ENCODE data around the gene PRCP. TPM values are rescaled to one million over a fixed set of nuclear protein-coding genes. Genes with fewer than 3 reads are reported as not detected.

The PRCP gene
- total RNA-seq, 1 experiment from 2014 or later: 86.6 TPM

DNA sequence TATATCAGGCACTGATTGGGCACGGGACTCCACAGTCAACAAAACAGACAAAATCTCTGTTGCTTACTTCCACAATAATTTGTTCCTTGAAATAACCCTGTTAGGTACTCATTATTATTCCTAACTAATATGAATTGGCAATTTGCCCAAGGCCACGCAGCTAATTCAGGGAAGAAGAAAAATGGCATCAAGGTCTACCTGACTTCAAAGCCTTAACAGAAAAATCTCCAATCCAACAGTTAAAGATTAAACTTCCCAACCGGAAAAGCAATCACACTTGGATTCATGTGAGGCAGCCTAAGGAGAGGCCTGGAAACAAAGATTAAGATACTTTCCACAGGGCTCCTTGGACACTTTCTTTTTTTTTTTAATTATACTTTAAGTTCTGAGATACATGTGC lies 68.9 kb downstream of the PRCP start:
- no peak for DNase-seq (ENCODE audit: low spot score)

DNA sequence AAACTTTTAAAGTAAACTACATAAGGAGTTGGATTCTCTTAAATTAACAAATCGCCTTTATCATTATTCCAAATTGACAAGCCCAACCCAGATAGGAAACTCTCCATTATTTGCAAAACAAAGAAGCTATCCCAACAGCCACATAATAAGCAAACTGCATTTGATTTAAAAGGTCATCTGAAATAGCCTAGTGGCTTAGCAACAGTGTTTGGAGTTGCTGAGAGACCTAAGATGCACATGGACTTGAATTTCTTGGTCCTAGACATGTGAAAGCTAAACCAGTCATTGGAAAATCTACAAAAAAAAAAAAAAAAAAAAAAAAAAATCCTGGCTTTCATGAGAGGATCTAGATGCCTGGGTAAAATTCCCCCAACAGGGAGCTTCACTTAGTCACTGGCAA lies 69.5 kb downstream of the PRCP start:
- no peak for DNase-seq (ENCODE audit: low spot score)

DNA sequence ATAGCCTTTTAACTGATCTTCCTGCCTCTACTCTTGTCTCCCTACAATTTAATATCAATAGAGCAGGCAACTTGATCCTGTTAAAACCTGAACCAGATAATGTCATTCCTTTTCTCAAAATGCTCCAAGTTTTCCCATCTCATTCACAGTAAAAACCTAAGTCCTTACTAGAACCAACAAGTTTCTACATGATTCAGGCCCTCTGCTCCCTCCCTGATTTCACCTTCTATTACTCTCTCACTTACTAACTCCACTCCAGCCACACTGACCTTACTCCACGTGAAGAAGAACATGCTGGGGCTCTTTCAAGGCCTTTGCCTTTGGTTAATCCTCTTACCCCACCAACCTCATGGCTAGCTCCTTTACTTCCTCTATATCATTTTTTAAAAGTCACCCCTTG lies 71.1 kb downstream of the PRCP start:
- DNase-seq (ENCODE audit: low spot score): no peak

DNA sequence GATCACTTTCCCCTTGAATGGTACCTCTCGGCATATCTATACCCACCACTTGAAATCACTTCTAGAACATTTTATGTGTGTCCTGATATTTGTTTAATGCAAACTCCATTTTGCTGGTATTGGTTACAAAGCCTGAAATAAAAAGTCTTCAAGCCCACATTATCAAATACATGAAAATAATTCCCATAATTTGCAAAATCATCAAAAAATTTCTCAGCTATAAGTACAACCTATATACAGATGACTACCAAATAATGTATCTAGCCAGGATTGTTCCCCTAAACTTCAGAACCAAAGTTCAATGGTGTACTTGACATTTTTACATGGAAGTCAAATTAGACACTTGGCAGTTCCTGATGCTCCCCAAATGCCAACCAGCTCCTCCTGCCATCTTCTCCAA lies 71.8 kb downstream of the PRCP start:
- DNase-seq (ENCODE audit: low spot score): no peak

DNA sequence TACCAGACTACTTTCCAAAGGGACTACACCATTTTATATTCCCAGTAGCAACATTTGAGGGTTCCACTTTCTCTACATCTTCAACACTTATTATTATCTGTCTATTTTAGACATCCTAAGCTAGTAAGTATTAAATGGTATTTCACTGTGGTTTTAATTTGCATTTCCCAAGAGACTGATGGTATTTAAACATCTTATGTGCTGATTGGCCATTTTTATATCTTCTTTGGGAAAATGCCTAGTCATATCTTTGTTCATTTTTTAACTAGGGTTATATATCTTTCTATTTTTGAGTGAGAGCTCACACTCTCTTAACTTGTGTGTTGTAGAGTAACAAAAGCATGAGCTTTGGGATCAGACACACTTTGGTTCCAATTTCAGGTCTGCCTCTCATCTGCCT lies 73.7 kb downstream of the PRCP start:
- no peak for DNase-seq (ENCODE audit: low spot score)

DNA sequence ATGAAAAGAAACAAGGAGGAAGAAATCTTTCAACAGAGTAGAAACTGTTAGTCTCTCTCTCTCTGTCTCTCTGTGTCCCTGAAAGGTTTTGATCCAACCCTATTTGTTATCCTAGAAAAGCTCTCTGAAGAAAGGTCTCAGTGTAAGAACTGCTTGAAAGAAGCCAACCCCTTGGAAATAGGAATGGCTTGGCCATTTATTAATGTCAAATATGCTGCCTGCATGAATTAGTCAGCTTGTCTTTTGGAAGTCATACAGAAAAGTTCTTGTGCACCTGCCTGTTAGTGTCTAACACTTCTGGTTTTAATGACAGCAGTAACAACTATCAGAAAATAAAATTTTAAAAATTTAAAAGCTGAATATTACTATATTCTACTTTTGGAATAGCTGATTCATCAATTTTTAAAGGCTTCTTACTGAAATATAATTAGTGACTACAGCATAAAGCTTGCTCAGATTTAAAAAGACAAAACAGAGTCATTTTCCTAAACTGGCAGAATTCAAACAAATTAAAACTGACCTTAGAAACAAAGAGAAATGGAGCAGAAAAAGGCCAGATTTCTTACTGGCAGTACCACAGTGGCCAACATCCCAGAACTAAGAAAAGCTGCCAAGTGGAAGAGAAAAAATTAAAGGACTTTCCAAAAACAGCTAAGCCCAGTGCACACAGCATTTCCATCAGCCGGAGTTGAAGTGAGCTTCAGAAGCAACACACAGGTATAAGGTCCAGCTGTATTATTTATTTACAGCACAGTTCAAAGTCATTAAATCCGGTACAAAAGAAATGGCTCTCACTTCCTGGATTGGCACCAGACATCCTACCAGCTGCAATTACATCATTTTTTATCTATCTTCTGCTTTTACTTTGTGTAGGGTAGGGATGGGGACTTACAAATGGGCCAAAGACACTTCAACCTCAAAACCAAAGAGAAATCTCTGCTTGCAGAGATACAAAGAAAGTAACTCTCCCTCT lies 76.3 kb downstream of the PRCP start:
- no peak for DNase-seq (ENCODE audit: low spot score)

DNA sequence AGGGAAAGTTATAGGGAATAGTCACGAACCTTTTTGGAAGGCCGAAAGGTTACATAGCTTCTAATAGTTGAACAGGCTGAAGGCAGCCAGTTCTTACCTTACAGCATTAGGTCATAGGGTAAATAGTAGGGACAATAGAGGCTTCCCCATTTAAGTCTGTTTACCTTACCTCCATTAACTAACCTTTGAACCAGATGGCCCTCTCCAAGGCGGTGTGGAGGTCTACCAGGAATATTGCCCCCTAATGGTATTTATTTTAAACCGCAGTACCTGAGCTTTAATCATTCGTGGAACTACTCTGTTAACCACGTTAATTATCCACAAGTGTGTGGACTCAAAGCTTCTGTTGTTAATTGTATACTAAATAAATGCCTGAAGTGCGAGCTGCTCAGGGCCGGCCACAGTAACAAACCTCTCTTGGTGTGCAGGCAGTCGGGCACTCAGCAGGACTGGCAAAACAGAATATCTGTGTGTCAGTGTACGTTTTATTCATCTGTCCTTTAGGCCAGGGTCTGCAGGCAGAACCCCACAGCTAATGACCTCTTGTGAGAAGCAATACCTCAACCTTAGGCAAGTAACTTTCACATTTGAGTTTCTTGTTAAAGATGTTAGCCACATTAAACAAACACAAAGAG lies 81.7 kb downstream of the PRCP start:
- DNase-seq (ENCODE audit: low spot score): no peak

DNA sequence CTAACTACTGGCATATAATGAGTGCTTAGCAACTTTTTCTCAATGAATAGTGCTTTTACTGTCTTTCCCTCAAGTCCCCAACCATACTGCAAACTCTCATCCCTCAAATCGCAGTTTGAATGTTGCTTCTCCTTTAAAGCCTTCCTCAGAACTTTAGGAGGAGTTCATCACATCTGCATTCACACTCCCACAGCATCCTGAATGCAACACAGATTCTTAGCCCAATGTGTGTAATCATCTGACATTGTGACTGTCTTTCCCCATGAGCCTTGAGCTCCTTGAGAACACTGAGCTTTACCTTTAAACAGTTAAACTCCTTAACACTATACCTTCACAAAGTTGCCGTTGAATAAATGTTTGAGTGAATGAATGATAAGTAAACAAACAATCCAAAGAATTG lies 84.8 kb downstream of the PRCP start:
- DNase-seq (ENCODE audit: low spot score): no peak

DNA sequence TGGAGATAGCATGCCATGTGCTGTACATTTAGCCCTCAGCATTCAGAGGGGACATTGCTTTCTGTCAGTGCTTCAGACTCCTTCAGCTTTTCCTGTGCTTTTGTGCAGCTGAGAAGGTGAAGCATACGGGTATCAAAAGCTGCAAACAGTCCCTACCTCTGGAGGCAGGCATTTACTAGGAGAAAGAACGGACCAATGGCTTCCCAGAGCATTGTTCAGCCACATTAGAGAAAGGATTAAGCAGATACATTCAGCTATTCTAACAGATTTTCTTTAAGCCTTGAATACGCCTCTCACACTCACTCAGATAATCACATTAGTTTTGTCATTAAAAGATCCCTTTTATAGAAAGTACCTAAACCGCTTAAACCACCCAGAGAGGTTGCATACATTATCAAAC lies 85.9 kb downstream of the PRCP start:
- no peak for DNase-seq (ENCODE audit: low spot score)

DNA sequence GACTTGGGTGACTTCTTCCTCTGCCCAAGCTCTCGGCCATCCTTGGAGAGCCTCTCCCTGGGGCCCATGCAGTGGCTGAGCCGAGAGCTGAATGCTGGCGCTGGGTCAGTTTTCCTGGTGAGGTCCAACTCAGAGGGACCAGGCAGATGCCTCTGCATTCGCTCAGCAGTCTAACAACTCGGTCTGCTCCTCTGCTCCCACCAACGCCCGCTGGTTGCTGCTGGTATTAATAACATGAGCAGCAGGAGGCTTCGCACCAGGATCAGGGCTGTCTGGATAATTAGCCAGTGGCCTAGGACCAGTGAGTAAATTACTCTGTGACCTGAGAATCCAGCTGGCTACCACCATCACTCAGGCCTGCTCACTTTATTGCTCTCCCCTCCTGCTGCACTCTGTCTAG lies 88.9 kb downstream of the PRCP start:
- DNase-seq (ENCODE audit: low spot score): no peak

DNA sequence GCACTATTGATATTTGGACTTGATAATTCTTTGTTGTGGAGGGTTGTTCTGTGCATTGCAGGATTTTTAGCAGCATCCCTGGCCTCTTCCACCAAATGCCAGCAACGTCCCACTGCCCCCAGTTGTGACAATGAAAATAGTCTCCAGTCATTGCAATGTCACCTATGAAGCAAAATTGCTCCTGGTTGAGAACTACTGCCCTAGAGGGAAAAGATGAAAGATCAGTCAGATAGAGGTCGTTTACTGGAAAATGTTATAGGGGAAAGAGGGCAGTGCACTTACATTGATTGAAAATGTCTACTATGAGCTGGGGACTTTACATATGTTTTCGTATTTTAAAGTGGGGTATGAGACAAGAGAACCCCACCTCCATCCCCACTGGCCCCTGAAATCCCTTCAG lies 89.5 kb downstream of the PRCP start:
- DNase-seq (ENCODE audit: low spot score): no peak

DNA sequence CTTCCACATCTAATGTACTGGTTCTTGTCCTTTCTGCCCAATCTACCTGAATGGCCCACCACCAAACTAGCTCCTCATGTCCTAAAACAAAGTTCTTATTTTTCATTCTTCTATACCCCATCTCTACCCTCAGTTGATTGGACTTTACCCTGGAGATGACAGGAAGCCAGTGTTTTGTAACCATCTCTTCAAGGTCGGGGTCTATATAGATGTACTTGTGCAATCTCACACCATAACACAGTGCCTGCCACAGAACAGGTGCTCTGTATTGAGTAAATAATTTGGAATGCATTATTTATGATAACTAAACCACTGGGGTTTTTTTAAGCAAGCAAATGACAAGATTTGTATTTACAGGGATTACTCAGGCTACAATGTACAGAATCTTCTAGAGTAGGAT lies 89.9 kb downstream of the PRCP start:
- DNase-seq (ENCODE audit: low spot score): no peak

DNA sequence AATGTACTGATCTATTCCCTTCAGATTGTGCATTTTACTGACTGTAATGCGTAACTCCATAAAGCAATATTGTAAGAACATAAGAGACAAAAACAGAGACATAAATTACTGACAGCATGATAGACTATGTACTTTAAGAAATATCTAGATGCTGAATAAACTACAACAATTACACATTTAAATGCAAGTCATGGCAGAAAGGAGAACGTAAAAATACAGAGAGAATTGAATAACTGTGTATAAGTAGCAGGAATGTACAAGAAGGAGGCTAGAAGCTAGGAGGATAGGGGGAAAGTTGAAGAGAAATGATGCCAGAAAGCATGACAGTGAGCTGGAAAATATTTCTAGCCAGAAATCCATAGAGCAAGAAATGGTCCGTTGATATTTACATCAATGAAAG lies 92.6 kb downstream of the PRCP start:
- no peak for DNase-seq (ENCODE audit: low spot score)

DNA sequence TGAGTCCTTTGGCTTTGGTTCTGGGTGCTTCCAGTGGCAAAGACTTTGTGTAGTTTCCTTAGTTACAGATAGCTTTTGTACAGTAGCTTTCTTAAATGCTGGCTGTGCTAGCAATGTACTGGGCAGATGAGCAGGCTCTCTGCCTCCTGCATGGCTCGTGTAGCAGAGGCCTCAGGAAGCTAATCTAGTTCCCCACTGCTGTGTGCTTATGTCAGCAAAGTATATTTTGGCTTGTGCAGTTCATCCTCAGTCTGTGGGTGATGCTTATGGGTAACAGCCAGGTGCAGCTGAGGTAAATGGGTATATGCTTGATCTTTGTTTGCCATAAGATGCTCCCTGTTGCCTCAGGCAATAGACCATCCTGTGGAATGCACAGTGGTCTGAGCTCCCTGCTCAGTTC lies 97.5 kb downstream of the PRCP start:
- no peak for DNase-seq (ENCODE audit: low spot score)

DNA sequence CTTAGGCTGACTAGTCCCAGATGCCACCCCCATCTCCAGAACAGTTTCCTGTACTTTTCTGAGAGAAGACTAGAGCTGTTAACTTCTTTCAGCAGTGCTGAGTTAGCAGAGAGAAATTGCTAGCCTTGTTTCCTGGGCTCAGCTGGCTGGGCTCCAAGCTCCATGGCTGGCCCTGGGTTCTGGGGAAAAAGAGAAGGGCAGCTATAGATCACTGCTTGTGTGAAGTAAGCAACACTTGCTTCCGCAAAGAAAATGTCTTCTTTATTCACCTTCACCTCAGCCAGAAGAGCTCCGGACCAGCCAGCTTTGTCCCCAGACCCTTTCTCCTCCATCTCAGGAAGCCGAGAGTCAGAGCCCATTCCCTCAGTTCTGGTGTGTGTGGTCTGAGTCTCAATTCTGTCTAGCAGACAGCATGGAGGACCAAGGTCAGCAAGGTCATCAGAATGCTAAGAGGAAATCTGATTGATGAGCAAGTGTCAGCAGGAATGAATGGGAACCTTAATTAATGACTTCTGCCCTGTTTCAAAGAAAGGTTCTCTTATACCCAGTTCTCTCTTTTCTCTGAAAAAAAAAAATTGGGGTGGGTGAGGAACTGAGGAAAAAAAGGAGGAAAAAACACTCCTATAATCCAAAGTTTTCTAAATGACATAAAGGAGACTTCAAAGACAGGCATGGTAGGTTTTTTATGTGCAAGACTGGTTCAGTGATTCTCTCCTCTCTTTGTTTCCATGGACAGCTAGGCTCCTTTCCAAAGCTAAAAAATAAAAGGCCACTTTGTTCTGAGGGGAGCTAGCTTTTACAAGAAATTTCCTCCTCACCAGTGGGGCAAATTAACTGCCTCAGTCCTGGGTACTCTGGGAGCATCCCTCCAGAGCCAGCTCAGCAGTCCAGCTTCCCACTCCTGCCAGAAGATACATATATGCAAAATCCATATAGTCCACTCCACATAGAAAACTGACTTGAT lies 103.0 kb downstream of the PRCP start:
- no peak for DNase-seq (ENCODE audit: low spot score)

DNA sequence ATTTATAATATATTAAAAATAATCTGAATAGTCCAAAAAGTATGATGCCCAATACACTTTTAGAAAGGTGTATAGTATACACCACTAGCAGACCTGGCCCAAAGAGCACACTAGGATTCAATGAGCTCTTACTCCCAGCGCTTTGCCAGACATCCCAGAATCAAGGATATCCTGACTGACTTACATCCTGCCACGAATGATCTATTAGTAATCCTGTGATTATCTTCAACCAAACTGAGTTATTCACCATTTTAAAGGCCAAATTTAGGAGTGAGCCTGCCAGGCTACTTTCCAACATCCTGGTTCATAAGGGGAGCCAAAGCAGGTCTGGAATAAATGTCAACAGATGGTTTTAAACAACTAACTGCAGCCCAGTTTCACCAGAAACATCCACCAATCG lies 105.7 kb downstream of the PRCP start:
- no peak for DNase-seq (ENCODE audit: low spot score)

DNA sequence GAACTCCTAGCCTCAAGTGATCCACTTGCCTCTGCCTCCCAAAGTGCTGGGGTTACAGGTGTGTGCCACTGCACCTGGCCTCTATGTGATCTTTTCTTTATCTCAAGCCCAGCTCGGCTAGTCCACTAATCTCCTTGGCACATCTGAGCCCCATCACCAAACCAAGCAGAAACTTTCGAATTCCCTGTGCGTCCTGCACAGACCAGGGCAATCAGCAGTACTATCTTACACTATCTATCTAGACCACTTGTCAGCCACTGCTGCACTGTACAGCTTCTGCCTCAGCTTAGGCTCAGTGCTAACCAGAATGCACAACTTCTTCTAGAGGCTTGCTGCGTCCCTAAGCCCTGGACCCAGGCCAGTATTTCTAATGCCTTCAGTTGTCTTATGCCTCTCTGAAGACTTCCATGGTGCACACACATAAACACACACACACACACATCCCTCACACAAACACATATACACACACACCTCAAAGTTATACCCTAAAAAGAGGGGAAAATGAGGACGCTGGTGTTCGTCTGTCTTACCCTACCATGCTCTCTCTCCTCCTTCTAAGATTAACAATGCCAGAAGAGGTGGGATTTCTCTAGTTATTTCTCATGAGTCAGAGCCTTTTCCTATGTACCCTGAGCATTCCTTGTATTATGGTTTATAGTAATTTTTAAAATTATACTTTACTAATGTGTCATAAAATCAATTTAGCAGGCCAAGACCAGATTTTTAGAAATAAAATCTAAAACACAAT lies 107.2 kb downstream of the PRCP start:
- no peak for DNase-seq (ENCODE audit: low spot score)

DNA sequence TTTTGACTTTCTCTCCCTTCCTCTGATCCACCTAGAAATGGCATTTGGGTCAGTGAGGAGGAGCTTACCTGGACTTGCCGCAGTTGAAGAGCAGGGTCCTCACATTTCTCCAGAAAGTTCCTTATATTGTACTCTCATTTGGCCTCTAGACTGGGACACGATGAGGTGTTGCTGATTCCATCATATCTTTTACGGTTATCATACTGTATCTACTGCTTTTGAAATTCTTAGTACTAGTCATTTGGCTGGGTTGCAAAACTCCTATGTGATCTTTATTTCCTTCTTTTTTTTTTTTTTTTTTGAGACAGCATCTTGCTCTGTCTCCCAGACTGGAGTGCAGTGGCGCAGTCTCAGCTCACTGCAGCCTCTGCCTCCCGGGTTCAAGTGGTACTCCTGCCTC lies 107.9 kb downstream of the PRCP start:
- DNase-seq (ENCODE audit: low spot score): no peak

DNA sequence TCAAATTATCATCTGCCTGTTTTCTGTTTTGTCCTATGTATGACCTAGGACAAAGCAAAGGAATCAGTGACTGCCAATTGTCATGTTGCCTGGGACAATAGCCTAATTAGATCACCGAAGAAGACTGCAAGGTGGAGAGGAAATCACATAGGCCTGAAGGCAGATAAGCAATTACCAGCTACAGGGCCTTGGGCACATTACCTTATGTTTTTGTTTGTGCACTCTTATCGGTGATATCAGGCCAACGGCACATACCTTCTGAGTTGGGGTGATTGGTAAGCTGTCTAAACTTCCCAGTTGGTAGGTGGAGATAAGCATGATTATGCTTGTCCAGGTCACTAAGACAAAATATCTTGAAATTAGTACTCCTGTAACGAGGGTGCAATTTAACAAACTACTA lies 108.5 kb downstream of the PRCP start:
- DNase-seq (ENCODE audit: low spot score): no peak

DNA sequence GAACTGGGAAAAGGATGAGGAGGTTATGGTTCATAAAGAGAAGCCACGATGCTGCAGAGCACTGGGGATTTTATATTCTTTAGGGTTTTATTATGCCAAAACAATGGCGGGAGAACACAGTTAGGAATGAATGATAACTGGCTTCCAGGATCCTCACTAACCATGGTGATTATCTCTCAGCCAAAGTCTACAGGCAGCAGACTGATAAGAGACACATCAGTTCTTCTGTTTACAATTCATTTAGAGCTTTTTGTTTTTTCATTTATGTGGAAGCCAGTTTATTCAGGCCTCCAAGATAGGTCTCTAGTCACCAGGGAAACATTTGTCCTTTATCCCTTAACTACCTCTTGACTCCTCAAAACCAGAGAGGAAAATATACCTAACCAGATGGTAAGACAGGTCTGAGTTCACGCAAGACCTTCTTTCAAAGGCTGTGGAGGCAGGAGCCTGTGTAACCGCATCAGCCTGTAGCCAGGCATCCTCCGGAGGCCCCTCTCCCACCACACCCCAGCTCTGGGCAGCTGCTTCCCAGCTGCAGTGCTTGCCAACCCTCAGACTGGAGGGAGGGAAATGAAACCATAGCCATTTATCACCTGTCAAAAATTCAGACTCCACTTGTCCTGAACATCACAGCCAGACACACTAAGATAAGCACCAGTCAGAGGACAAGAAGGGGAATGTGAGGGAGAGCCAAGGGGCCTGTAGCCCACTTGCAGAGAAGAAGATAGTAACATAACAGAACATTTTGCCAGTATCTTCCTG lies 109.3 kb downstream of the PRCP start:
- peak; percentile 6 for DNase-seq (ENCODE audit: low spot score)

DNA sequence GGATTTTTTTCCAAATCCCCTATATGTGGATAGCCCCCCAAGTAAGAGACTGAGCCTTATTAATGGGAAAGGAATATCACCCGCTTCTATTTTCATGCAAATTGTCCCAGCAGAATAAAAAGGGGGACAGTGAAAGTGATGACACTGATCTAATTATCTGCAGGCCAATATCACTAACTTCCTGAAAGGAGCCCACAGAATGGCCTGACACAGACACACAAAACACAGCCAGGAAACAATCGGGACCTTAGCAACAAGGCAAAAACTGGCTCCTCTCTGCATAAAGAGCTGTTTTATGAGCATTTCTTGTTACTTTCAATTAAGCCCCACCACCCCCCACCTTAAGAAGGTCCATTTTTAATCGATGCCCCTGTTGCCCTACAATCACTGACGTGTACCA lies 112.2 kb downstream of the PRCP start:
- no peak for DNase-seq (ENCODE audit: low spot score)

Data from A172 (cell line).